ENCODE measurements around the gene MLLT6. TPM values are rescaled to one million over a fixed set of nuclear protein-coding genes. Genes with fewer than 3 reads are reported as not detected.
A peak's percentile ranks its signal among the peaks of the same experiment; 100 is the strongest.

The MLLT6 gene
- total and polyA plus RNA-seq, 2 of the 13 experiments (the other 11 are each of a cell fraction or from before 2014, with no cell fraction given): 50.7 to 69.5 TPM

DNA sequence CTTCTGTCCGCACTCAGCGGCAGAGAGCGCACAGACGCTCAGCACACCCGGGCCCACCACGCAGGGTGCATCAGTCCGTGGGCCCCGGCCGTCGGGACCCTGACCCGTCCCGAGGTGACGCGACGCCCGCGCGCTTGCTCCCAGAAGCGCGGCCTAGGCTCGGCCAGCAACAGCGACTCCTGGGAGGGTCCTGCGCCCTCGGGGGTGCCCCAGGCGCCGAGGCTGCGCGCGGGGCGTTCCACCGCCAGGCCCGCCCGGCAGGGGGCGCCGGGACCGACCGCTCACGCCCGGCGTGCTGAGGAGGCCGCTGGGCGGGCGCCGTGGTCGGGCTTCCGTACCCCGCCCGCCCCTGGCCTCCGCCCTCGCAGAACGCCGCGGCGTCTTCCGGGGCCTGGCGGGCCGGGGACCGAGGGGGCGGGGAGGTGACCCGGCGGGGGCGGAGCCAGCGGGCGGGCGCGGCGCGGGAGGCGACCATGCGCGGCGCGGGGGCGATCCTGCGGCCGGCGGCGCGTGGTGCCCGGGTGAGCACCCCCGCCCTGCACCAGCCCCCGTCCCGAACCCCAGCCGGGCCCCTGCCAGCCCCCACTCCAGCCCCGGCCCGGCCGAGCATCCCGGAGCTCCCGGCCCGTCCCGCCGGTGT, 24.9 kb downstream of the MLLT6 start, which contains the start of gene CISD3 (continued):
- TF ChIP-seq ZNF841 (CRISPR knock-in tag; IDR thresholded peaks at IDR 0.05; ENCODE audit: borderline replicate concordance) (no peak), ZNF563 (CRISPR knock-in tag; IDR thresholded peaks at IDR 0.05) (peak; percentile 86; the same call in 1 of the 2 replicates), ZNF644 (CRISPR knock-in tag; IDR thresholded peaks at IDR 0.05; ENCODE audit: low read depth) (no peak), RFX1 (IDR thresholded peaks at IDR 0.05) (no peak), REPIN1 (CRISPR knock-in tag; IDR thresholded peaks at IDR 0.05; ENCODE audit: borderline replicate concordance, low read depth) (no peak), SNAI1 (CRISPR knock-in tag; IDR thresholded peaks at IDR 0.05; ENCODE audit: borderline replicate concordance) (0 out of 2 replicates have a peak, but pooled peaks have one; percentile 3), ZBTB7A (CRISPR knock-in tag; IDR thresholded peaks at IDR 0.05) (peak; percentile 85), CEBPG (CRISPR knock-in tag; IDR thresholded peaks at IDR 0.05) (no peak), SUZ12 (IDR thresholded peaks at IDR 0.05; ENCODE audit: low read depth, low read length) (no peak), ZBTB33 (CRISPR knock-in tag; IDR thresholded peaks at IDR 0.05) (no peak), ZNF468 (CRISPR knock-in tag; IDR thresholded peaks at IDR 0.05) (no peak), SAP130 (CRISPR knock-in tag; IDR thresholded peaks at IDR 0.05; ENCODE audit: low read depth) (peak; percentile 83), ZFP36L2 (CRISPR knock-in tag; IDR thresholded peaks at IDR 0.05) (no peak), MIER3 (CRISPR knock-in tag; IDR thresholded peaks at IDR 0.05; ENCODE audit: borderline replicate concordance) (peak; percentile 57; the same call in 1 of the 2 replicates), ZNF878 (CRISPR knock-in tag; IDR thresholded peaks at IDR 0.05) (no peak), ZNF432 (CRISPR knock-in tag; IDR thresholded peaks at IDR 0.05; ENCODE audit: borderline replicate concordance) (no peak), GZF1 (CRISPR knock-in tag; IDR thresholded peaks at IDR 0.05) (no peak), POLR2A (IDR thresholded peaks at IDR 0.05; ENCODE audit: insufficient read depth in 1 of 2, low read depth in 2 of 2, low read length in 2 of 2) (peak; percentile 22 to 63; a peak in 3 of 4 replicates), ETV5 (CRISPR knock-in tag; IDR thresholded peaks at IDR 0.05; ENCODE audit: borderline replicate concordance) (0 out of 2 replicates have a peak, but pooled peaks have one; percentile 43), ARNTL (CRISPR knock-in tag; IDR thresholded peaks at IDR 0.05) (no peak), RORA (CRISPR knock-in tag; IDR thresholded peaks at IDR 0.05) (no peak), ZNF382 (CRISPR knock-in tag; IDR thresholded peaks at IDR 0.05; ENCODE audit: borderline replicate concordance) (no peak)
- TF ChIP-seq, protein P1, sequence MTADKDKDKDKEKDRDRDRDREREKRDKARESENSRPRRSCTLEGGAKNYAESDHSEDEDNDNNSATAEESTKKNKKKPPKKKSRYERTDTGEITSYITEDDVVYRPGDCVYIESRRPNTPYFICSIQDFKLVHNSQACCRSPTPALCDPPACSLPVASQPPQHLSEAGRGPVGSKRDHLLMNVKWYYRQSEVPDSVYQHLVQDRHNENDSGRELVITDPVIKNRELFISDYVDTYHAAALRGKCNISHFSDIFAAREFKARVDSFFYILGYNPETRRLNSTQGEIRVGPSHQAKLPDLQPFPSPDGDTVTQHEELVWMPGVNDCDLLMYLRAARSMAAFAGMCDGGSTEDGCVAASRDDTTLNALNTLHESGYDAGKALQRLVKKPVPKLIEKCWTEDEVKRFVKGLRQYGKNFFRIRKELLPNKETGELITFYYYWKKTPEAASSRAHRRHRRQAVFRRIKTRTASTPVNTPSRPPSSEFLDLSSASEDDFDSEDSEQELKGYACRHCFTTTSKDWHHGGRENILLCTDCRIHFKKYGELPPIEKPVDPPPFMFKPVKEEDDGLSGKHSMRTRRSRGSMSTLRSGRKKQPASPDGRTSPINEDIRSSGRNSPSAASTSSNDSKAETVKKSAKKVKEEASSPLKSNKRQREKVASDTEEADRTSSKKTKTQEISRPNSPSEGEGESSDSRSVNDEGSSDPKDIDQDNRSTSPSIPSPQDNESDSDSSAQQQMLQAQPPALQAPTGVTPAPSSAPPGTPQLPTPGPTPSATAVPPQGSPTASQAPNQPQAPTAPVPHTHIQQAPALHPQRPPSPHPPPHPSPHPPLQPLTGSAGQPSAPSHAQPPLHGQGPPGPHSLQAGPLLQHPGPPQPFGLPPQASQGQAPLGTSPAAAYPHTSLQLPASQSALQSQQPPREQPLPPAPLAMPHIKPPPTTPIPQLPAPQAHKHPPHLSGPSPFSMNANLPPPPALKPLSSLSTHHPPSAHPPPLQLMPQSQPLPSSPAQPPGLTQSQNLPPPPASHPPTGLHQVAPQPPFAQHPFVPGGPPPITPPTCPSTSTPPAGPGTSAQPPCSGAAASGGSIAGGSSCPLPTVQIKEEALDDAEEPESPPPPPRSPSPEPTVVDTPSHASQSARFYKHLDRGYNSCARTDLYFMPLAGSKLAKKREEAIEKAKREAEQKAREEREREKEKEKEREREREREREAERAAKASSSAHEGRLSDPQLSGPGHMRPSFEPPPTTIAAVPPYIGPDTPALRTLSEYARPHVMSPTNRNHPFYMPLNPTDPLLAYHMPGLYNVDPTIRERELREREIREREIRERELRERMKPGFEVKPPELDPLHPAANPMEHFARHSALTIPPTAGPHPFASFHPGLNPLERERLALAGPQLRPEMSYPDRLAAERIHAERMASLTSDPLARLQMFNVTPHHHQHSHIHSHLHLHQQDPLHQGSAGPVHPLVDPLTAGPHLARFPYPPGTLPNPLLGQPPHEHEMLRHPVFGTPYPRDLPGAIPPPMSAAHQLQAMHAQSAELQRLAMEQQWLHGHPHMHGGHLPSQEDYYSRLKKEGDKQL (CRISPR knock-in tag; IDR thresholded peaks at IDR 0.05; ENCODE audit: low read depth): 0 out of 2 replicates have a peak, but pooled peaks have one; percentile 46
- TF ChIP-seq, protein P2, sequence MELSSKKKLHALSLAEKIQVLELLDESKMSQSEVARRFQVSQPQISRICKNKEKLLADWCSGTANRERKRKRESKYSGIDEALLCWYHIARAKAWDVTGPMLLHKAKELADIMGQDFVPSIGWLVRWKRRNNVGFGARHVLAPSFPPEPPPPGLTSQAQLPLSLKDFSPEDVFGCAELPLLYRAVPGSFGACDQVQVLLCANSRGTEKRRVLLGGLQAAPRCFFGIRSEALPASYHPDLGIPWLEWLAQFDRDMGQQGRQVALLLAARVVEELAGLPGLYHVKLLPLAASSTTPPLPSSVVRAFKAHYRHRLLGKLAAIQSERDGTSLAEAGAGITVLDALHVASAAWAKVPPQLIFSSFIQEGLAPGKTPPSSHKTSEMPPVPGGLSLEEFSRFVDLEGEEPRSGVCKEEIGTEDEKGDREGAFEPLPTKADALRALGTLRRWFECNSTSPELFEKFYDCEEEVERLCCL (CRISPR knock-in tag; IDR thresholded peaks at IDR 0.05; ENCODE audit: borderline replicate concordance): no peak

Measured in HepG2 (cell line).